ENCODE measurements around the gene FAM83C. TPM values are rescaled to one million over a fixed set of nuclear protein-coding genes. Genes with fewer than 3 reads are reported as not detected.

FAM83C gene
- total and polyA plus RNA-seq, 10 of the 15 experiments (the other 5 are each of a cell fraction or from before 2014, with no cell fraction given), result not detected

DNA sequence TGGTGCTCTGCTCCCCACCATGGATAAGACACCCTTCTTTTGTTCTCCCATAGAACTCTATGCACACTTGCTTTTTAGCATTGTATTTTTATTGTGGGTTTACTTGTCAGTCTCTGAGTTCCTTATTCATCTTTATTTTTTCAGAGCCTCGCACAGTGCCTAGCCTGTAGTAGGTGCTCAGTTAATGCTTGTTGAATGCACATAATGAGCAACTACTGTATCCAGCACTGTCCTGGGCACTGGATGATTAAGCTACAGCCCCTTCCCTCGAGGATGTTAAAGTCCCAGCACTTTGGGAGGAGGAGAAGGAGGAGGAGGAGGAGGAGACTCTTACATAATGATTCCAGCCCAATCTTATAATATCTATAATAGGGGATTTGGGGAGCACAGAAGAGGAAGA is 48.9 kb downstream of the FAM83C start:
- ATAC-seq (no peak), DNase-seq (ENCODE audit: low read depth, low spot score) (no peak), FAIRE-seq (no peak)
- TF ChIP-seq NR2F1 (conservative IDR thresholded peaks at IDR 0.05), result no peak
- TF ChIP-seq POLR2A (IDR thresholded peaks at IDR 0.05; ENCODE audit: low read depth, low read length), result no peak
- no peak for TF ChIP-seq SIN3A (IDR thresholded peaks at IDR 0.05; ENCODE audit: low read depth, low read length)
- TF ChIP-seq NR2C1 (IDR thresholded peaks at IDR 0.05), result no peak
- ChIA-PET CTCF (interaction anchor here (1.4 to 1.9 kb wide), 2 partner anchors 98 kb away, joined by 5 to 7 read pairs; no protein-coding TSS in a partner anchor), POLR2A (no interaction called here), SMC1A (ENCODE audit: uncharacterized antibody, unreplicated experiment) (interaction anchor here (1.0 kb wide), 1 partner anchor 149 kb away, joined by 3 read pairs; no protein-coding TSS in a partner anchor), RAD21 (ENCODE audit: unreplicated experiment) (interaction anchor here (1.0 kb wide), 1 partner anchor 98 kb away, joined by 3 read pairs; no protein-coding TSS in a partner anchor)
- BruUV-seq (replicated peaks), result no TSS peak
- H3K4me3 ChIP-seq, result no peak overlapping the region
- 18% methylated on average over 2 of the region's 2 CpGs for WGBS (ENCODE audit: insufficient coverage, insufficient replicate concordance, low lambda C conversion rate, missing lambda C conversion rate)
- H3K79me2 ChIP-seq (ENCODE audit: control insufficient read depth, insufficient read depth, low read length), result no peaks in the 10 kb centered on the region
- H3K36me3 ChIP-seq (ENCODE audit: control insufficient read depth in 2 of 2, insufficient read depth in 2 of 2, low read length in 1 of 2), result no peaks in the 10 kb centered on the region
- no peaks in the 10 kb centered on the region for H3K9me3 ChIP-seq (replicated peaks; ENCODE audit: control insufficient read depth, insufficient read depth, low read length)
- H3K27me3 ChIP-seq (replicated peaks in 1 of 2; ENCODE audit: control insufficient read depth in 2 of 2, insufficient read depth in 2 of 2, low read length in 1 of 2), result no peaks in the 10 kb centered on the region
- H3K27ac ChIP-seq (ENCODE audit: control insufficient read depth, insufficient read depth), result no peak overlapping the region
- H3K4me2 ChIP-seq (ENCODE audit: control insufficient read depth, insufficient read depth), result no peak overlapping the region
- no peak overlapping the region for H3K9ac ChIP-seq (ENCODE audit: control insufficient read depth, insufficient read depth, low read length)
- no peaks in the 10 kb centered on the region for H4K20me1 ChIP-seq (ENCODE audit: control insufficient read depth, insufficient read depth)
- intact Hi-C loops (cut with micrococcal nuclease; ENCODE audit: unreplicated experiment), result no loop called here
- H2AFZ ChIP-seq (ENCODE audit: control insufficient read depth, low read depth, low read length), result no peak overlapping the region
- in situ Hi-C loops (cut with MboI), result no loop called here
- H3K4me1 ChIP-seq (ENCODE audit: control insufficient read depth, insufficient read depth, low read length), result no peaks in the 10 kb centered on the region

DNA sequence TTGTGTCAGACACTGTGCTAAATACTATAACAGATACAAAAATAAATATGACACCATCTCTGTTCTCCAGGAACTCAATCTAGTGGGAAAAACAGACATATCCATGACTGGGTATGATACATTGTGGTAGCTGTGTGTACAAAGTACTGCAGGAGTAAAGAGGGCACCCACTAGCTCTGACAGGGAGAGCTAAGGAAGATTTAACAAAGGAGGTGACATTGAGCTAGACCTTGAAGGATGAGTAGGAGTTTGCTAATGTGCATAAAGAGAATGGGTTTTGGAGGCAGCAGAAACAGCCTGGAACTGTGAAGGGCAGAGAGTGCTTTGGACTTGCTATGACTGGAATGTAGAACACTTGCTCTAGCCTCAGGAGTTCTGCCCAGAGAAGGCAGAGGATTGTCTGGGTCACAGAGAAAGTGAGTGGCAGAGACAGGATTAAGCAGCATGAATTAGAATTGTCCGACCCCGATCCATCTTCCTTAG is 51.4 kb downstream of the FAM83C start:
- Histone ChIP-seq H3K4me3 (no peak overlapping the region), H3K9ac (ENCODE audit: control insufficient read depth, insufficient read depth, low read length) (no peak overlapping the region), H3K4me2 (ENCODE audit: control insufficient read depth, insufficient read depth) (no peak overlapping the region), H3K4me1 (ENCODE audit: control insufficient read depth, insufficient read depth, low read length) (no peaks in the 10 kb centered on the region), H3K27ac (ENCODE audit: control insufficient read depth, insufficient read depth) (no peak overlapping the region), H3K27me3 (replicated peaks in 1 of 2; ENCODE audit: control insufficient read depth in 2 of 2, insufficient read depth in 2 of 2, low read length in 1 of 2) (no peaks in the 10 kb centered on the region), H4K20me1 (ENCODE audit: control insufficient read depth, insufficient read depth) (no peaks in the 10 kb centered on the region), H2AFZ (ENCODE audit: control insufficient read depth, low read depth, low read length) (no peak overlapping the region), H3K9me3 (replicated peaks; ENCODE audit: control insufficient read depth, insufficient read depth, low read length) (no peaks in the 10 kb centered on the region), H3K79me2 (ENCODE audit: control insufficient read depth, insufficient read depth, low read length) (no peaks in the 10 kb centered on the region), H3K36me3 (ENCODE audit: control insufficient read depth in 2 of 2, insufficient read depth in 2 of 2, low read length in 1 of 2) (no peaks in the 10 kb centered on the region)
- in situ Hi-C loops (cut with MboI) (no loop called here), intact Hi-C loops (cut with micrococcal nuclease; ENCODE audit: unreplicated experiment) (no loop called here)
- DNase-seq (ENCODE audit: low read depth, low spot score) (no peak), ATAC-seq (no peak), FAIRE-seq (no peak)
- no TSS peak for BruUV-seq (replicated peaks)
- CTCF ChIA-PET, result interaction anchor here (0.8 kb wide), 1 partner anchor 94 kb away, joined by 3 read pairs; no protein-coding TSS in a partner anchor
- SMC1A ChIA-PET (ENCODE audit: uncharacterized antibody, unreplicated experiment), result no interaction called here
- RAD21 ChIA-PET (ENCODE audit: unreplicated experiment), result interaction anchor here (1.2 kb wide), 1 partner anchor 96 kb away, joined by 5 read pairs; no protein-coding TSS in a partner anchor
- 91% methylated on average over 2 of the region's 2 CpGs for WGBS (ENCODE audit: insufficient coverage, insufficient replicate concordance, low lambda C conversion rate, missing lambda C conversion rate)
- TF ChIP-seq TBL1XR1 (IDR thresholded peaks at IDR 0.05; ENCODE audit: low read depth, low read length) (no peak), KAT2A (conservative IDR thresholded peaks at IDR 0.05; ENCODE audit: control insufficient read depth, low read depth, low read length) (no peak), SMARCA5 (IDR thresholded peaks at IDR 0.05) (no peak), PAX5 (IDR thresholded peaks at IDR 0.05; ENCODE audit: borderline replicate concordance, low read depth, low read length) (no peak), NR2C1 (IDR thresholded peaks at IDR 0.05) (no peak), ZNF207 (IDR thresholded peaks at IDR 0.05; ENCODE audit: borderline replicate concordance) (no peak)
- TF ChIP-seq, protein P1, sequence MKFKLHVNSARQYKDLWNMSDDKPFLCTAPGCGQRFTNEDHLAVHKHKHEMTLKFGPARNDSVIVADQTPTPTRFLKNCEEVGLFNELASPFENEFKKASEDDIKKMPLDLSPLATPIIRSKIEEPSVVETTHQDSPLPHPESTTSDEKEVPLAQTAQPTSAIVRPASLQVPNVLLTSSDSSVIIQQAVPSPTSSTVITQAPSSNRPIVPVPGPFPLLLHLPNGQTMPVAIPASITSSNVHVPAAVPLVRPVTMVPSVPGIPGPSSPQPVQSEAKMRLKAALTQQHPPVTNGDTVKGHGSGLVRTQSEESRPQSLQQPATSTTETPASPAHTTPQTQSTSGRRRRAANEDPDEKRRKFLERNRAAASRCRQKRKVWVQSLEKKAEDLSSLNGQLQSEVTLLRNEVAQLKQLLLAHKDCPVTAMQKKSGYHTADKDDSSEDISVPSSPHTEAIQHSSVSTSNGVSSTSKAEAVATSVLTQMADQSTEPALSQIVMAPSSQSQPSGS (IDR thresholded peaks at IDR 0.05; ENCODE audit: low read length), result no peak
- POLR2A ChIA-PET, result no interaction called here
